K562 (cell line): Measurements from ENCODE around the gene PEX5L. TPM values are rescaled to one million over a fixed set of nuclear protein-coding genes. Genes with fewer than 3 reads are reported as not detected.

ENCODE experiments used
- IRF1 ChIP-seq: sonication (generic); formaldehyde crosslinking; IDR thresholded peaks from 2 replicates; pipeline ENCODE4 v1.8.0; 2022; ENCODE audit warnings: missing genetic modification reagents, mild to moderate bottlenecking, borderline replicate concordance
- PREB ChIP-seq: sonication (generic); formaldehyde crosslinking; IDR thresholded peaks from 2 replicates; pipeline ENCODE4 v1.8.1; 2023; ENCODE audit warnings: mild to moderate bottlenecking, missing genetic modification reagents
- SRF ChIP-seq, 2 experiments: fragments of 250-450, 450-650 bp in 1 of 2; sonication (Bioruptor Pico) in 1 of 2; sonication (generic) in 1 of 2; formaldehyde crosslinking; IDR thresholded peaks; 2 replicates each; pipeline versions ENCODE4 v1.5.0 to v1.5.1; 2020 to 2022; ENCODE audit warnings: mild to moderate bottlenecking in 1 of 2, missing genetic modification reagents in 1 of 2
- TAF15 ChIP-seq: fragments of 200-400 bp; formaldehyde crosslinking; IDR thresholded peaks from 2 replicates; pipeline ENCODE4 v1.6.1; 2017; ENCODE audit warnings: mild to moderate bottlenecking, low read depth, low read length, moderate library complexity
- THAP12 ChIP-seq: fragments of 250-450 bp; sonication (Bioruptor Pico); IDR thresholded peaks from 2 replicates; pipeline ENCODE4 v1.9.0; 2021; ENCODE audit warnings: mild to moderate bottlenecking, inconsistent platforms
- ZBTB49 ChIP-seq: sonication (generic); formaldehyde crosslinking; IDR thresholded peaks from 2 replicates; pipeline ENCODE4 v1.8.0; 2022; ENCODE audit warnings: missing genetic modification reagents, mild to moderate bottlenecking, borderline replicate concordance
- ZBTB8A ChIP-seq: fragments of 450-650 bp; IDR thresholded peaks from 2 replicates; pipeline ENCODE4 v1.6.1; 2018; ENCODE audit warnings: mild to moderate bottlenecking, moderate library complexity; ENCODE audit not compliant: partially characterized antibody
- polyA plus RNA-seq, 8 experiments: library from polyadenylated mRNA; depleted of rRNA in 4 of 8; stranded (reverse) in 5 of 8; unstranded in 3 of 8; fragments of >200 nt; fragmentation: Nextera tagmentation in 2 of 8; fragmentation: Illumina TruSeq in 1 of 8; extraction: Ambion mirVana in 2 of 8; extraction: Trizol in 1 of 8; gene quantifications; 2 replicates each; pipeline versions ENCODE4 v1.2.1 to v1.2.3, GENCODE V29; 2011 to 2014; ENCODE audit warnings: inconsistent platforms in 1 of 8, missing spikeins in 1 of 8
- total RNA-seq, 7 experiments: library from RNA; depleted of rRNA in 6 of 7; stranded (reverse); fragments of >200 nt in 6 of 7; fragmentation: Illumina TruSeq in 2 of 7; extraction: Trizol in 2 of 7; gene quantifications; 2 replicates each; pipeline versions ENCODE4 v1.2.1 to v1.2.3, GENCODE V29; 2011 to 2021; ENCODE audit warnings: low replicate concordance in 1 of 7
- TF ChIP-seq, protein P1 (sequence below), 3 experiments: IDR thresholded peaks in 2 of 3; conservative IDR thresholded peaks in 1 of 3; 2 replicates each; pipeline ENCODE4 v1.5.1; 2011 to 2012; ENCODE audit warnings: low read length in 3 of 3, mild to moderate bottlenecking in 3 of 3, control low read depth in 2 of 3, improper control_type of control experiment in 1 of 3, inconsistent platforms in 1 of 3, low read depth in 1 of 3, mixed read lengths in 1 of 3, moderate library complexity in 1 of 3; ENCODE audit not compliant: insufficient read depth in 2 of 3
- TF ChIP-seq, protein P2 (sequence below): sonication (generic); formaldehyde crosslinking; IDR thresholded peaks from 2 replicates; pipeline ENCODE4 v1.8.0; 2022; ENCODE audit warnings: mild to moderate bottlenecking, low read depth, missing genetic modification reagents
- TF ChIP-seq, protein P3 (sequence below): fragments of 250-450 bp; sonication (Bioruptor Pico); IDR thresholded peaks from 2 replicates; pipeline ENCODE4 v1.8.0; 2022; ENCODE audit warnings: moderate library complexity, mild to moderate bottlenecking, inconsistent platforms

The PEX5L gene
- total and polyA plus RNA-seq, 9 of the 15 experiments (the other 6 are each of a cell fraction or from before 2014, with no cell fraction given): not detected

DNA sequence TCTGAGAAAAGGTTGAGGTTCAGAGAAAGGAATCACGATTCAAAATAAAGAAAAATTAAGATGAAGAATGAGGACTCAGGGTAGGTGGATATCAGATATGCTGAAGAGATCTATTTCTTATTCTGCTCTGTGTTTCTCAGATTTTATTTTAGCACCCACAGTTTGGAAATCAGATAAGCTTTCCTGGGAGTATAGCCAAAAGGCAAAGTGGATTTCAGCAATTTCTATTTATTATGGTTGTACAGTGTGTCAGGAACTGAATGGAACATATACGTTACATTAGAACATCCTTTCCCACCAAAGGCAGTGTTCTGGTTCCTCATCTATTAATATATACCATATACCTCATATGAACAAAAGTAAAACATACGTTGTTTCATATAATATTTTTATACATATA is 18.9 kb downstream of the PEX5L start (continued):
- TF ChIP-seq, protein P1, sequence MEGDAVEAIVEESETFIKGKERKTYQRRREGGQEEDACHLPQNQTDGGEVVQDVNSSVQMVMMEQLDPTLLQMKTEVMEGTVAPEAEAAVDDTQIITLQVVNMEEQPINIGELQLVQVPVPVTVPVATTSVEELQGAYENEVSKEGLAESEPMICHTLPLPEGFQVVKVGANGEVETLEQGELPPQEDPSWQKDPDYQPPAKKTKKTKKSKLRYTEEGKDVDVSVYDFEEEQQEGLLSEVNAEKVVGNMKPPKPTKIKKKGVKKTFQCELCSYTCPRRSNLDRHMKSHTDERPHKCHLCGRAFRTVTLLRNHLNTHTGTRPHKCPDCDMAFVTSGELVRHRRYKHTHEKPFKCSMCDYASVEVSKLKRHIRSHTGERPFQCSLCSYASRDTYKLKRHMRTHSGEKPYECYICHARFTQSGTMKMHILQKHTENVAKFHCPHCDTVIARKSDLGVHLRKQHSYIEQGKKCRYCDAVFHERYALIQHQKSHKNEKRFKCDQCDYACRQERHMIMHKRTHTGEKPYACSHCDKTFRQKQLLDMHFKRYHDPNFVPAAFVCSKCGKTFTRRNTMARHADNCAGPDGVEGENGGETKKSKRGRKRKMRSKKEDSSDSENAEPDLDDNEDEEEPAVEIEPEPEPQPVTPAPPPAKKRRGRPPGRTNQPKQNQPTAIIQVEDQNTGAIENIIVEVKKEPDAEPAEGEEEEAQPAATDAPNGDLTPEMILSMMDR (IDR thresholded peaks at IDR 0.05 in 2 of 3, conservative IDR thresholded peaks at IDR 0.05 in 1 of 3; ENCODE audit: insufficient read depth in 2 of 3, low read depth in 1 of 3, low read length in 3 of 3): no peak
- TF ChIP-seq, protein P2, sequence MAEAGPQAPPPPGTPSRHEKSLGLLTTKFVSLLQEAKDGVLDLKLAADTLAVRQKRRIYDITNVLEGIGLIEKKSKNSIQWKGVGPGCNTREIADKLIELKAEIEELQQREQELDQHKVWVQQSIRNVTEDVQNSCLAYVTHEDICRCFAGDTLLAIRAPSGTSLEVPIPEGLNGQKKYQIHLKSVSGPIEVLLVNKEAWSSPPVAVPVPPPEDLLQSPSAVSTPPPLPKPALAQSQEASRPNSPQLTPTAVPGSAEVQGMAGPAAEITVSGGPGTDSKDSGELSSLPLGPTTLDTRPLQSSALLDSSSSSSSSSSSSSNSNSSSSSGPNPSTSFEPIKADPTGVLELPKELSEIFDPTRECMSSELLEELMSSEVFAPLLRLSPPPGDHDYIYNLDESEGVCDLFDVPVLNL (CRISPR knock-in tag): no peak
- TF ChIP-seq IRF1 (no peak), SRF (CRISPR knock-in tag; IDR thresholded peaks at IDR 0.05) (no peak), TAF15 (no peak), THAP12 (CRISPR knock-in tag) (no peak), PREB (CRISPR knock-in tag) (no peak), ZBTB49 (CRISPR knock-in tag) (no peak), ZBTB8A (no peak)
- TF ChIP-seq, protein P3, sequence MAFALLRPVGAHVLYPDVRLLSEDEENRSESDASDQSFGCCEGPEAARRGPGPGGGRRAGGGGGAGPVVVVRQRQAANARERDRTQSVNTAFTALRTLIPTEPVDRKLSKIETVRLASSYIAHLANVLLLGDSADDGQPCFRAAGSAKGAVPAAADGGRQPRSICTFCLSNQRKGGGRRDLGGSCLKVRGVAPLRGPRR (CRISPR knock-in tag): no peak
